Astrocyte (in vitro differentiated cells and primary cell): ENCODE data around the gene NME1. TPM values are rescaled to one million over a fixed set of nuclear protein-coding genes. Genes with fewer than 3 reads are reported as not detected.
A peak's percentile ranks its signal among the peaks of the same experiment; 100 is the strongest.

Experiments used
- DNase-seq: peaks from one replicate; pipeline ENCODE4 v3.0.0-alpha.2; 2010; ENCODE audit warnings: low read depth
- FAIRE-seq: peaks from 2 replicates; lab custom pipeline; 2011; peaks lifted over from hg19 to GRCh38; lab: Jason Lieb, UNC
- H2AFZ ChIP-seq: 2 replicates; pipeline ENCODE4 v1.6.0; 2012; ENCODE audit warnings: low read depth, low read length, inconsistent platforms
- H3K27ac ChIP-seq: 2 replicates; pipeline ENCODE4 v1.5.1; 2011; ENCODE audit warnings: low read depth, low read length, inconsistent platforms
- H3K27me3 ChIP-seq: 2 replicates; pipeline ENCODE4 v1.6.0; 2011; ENCODE audit warnings: low read length, inconsistent platforms; ENCODE audit not compliant: insufficient read depth
- H3K36me3 ChIP-seq: 2 replicates; pipeline ENCODE4 v1.5.1; 2011; ENCODE audit warnings: low read length, inconsistent platforms; ENCODE audit not compliant: insufficient read depth
- H3K4me1 ChIP-seq: 2 replicates; pipeline ENCODE4 v1.5.1; 2011; ENCODE audit warnings: low read length, inconsistent platforms; ENCODE audit not compliant: insufficient read depth
- H3K4me2 ChIP-seq: 2 replicates; pipeline ENCODE4 v1.6.0; 2012; ENCODE audit warnings: low read length, inconsistent platforms
- H3K4me3 ChIP-seq: 2 replicates; pipeline ENCODE4 v1.5.1; 2011; ENCODE audit warnings: low read depth, mild to moderate bottlenecking, low read length, inconsistent platforms; ENCODE audit not compliant: insufficient read depth
- H3K79me2 ChIP-seq: 2 replicates; pipeline ENCODE4 v1.6.0; 2012; ENCODE audit warnings: mild to moderate bottlenecking, low read length, inconsistent platforms; ENCODE audit not compliant: insufficient read depth
- H3K9ac ChIP-seq: 2 replicates; pipeline ENCODE4 v1.6.0; 2012; ENCODE audit warnings: mild to moderate bottlenecking, low read length, inconsistent platforms
- H3K9me3 ChIP-seq: 2 replicates; pipeline ENCODE4 v1.5.1; 2012; ENCODE audit warnings: low read depth, mild to moderate bottlenecking, low read length, inconsistent platforms; ENCODE audit not compliant: insufficient read depth
- H4K20me1 ChIP-seq: 2 replicates; pipeline ENCODE4 v1.6.0; 2012; ENCODE audit warnings: low read length, inconsistent platforms; ENCODE audit not compliant: insufficient read depth
- H3K27ac Mint-ChIP-seq: one replicate; pipeline ENCODE4 v1.8.0; 2021; ENCODE audit warnings: mild to moderate bottlenecking, mixed read lengths; ENCODE audit not compliant: unreplicated experiment
- H3K27me3 Mint-ChIP-seq: one replicate; pipeline ENCODE4 v1.8.0; 2021; ENCODE audit warnings: low read depth, mixed read lengths; ENCODE audit not compliant: unreplicated experiment
- H3K36me3 Mint-ChIP-seq: one replicate; pipeline ENCODE4 v1.8.0; 2021; ENCODE audit warnings: low read depth, mixed read lengths; ENCODE audit not compliant: unreplicated experiment
- H3K4me1 Mint-ChIP-seq: one replicate; pipeline ENCODE4 v1.8.0; 2021; ENCODE audit warnings: low read depth, mixed read lengths; ENCODE audit not compliant: unreplicated experiment
- H3K4me3 Mint-ChIP-seq: one replicate; pipeline ENCODE4 v1.8.0; 2021; ENCODE audit warnings: mild to moderate bottlenecking, moderate library complexity, mixed read lengths; ENCODE audit not compliant: unreplicated experiment
- H3K9me3 Mint-ChIP-seq: one replicate; pipeline ENCODE4 v1.8.0; 2021; ENCODE audit warnings: mild to moderate bottlenecking, mixed read lengths; ENCODE audit not compliant: unreplicated experiment
- CTCF ChIP-seq: IDR thresholded peaks from 2 replicates; pipeline ENCODE4 v1.5.1; 2011; ENCODE audit warnings: low read depth, mild to moderate bottlenecking, inconsistent platforms, low read length, moderate library complexity; ENCODE audit not compliant: insufficient read depth
- EZH2 ChIP-seq: IDR thresholded peaks from 2 replicates; pipeline ENCODE4 v1.6.1; 2012; ENCODE audit warnings: mild to moderate bottlenecking, low read length, inconsistent platforms; ENCODE audit not compliant: insufficient read depth
- total RNA-seq: library from RNA; stranded (reverse); gene quantifications from 2 replicates; pipeline ENCODE4 v1.2.1, GENCODE V29; 2021

Gene NME1
- total RNA-seq, 1 donor from 2014 or later = 236 TPM

- no peak for FAIRE-seq
- H3K4me3 Mint-ChIP-seq = peak overlapping the region; percentile 45
- H3K4me2 ChIP-seq = peak overlapping the region; percentile 97
Observed at GRCh38 chr17:51155416-51155815, 2.1 kb downstream of the NME1 start.

GRCh38 chr17:51159604-51160003, 6.2 kb downstream of the NME1 start:
- peaks cover 30% of the 10 kb centered on the region for H3K36me3 Mint-ChIP-seq
- TF ChIP-seq EZH2 (no peak), CTCF (no peak)
- no peak overlapping the region for H3K27ac ChIP-seq
- no peaks in the 10 kb centered on the region for H3K27me3 Mint-ChIP-seq
- no peaks in the 10 kb centered on the region for H3K9me3 Mint-ChIP-seq
- H3K4me3 Mint-ChIP-seq = no peak overlapping the region
- no peaks in the 10 kb centered on the region for H3K4me1 ChIP-seq
- no peaks in the 10 kb centered on the region for H3K27me3 ChIP-seq
- H3K4me2 ChIP-seq = no peak overlapping the region
- peaks cover 43% of the 10 kb centered on the region for H4K20me1 ChIP-seq
- H3K4me1 Mint-ChIP-seq = peaks cover 5% of the 10 kb centered on the region
- peaks cover 57% of the 10 kb centered on the region for H3K36me3 ChIP-seq
- no peak overlapping the region for H3K4me3 ChIP-seq
- peaks cover 55% of the 10 kb centered on the region for H3K79me2 ChIP-seq
- DNase-seq (no peak), FAIRE-seq (no peak)
- H3K9me3 ChIP-seq = no peaks in the 10 kb centered on the region
- no peak overlapping the region for H2AFZ ChIP-seq
- no peak overlapping the region for H3K9ac ChIP-seq
- H3K27ac Mint-ChIP-seq = no peak overlapping the region

More at GRCh38 chr17:51155416-51155815, 2.1 kb downstream of the NME1 start:
- DNase-seq = no peak
- H3K4me1 ChIP-seq = peaks cover 8% of the 10 kb centered on the region
- no peak overlapping the region for H2AFZ ChIP-seq
- H3K4me1 Mint-ChIP-seq = peaks cover 1% of the 10 kb centered on the region
- H3K9me3 Mint-ChIP-seq = no peaks in the 10 kb centered on the region
- H3K27me3 ChIP-seq = no peaks in the 10 kb centered on the region
- no peak overlapping the region for H3K27ac Mint-ChIP-seq
- H3K4me3 ChIP-seq = peak overlapping the region; percentile 95
- no peaks in the 10 kb centered on the region for H3K9me3 ChIP-seq
- H3K36me3 Mint-ChIP-seq = peaks cover 11% of the 10 kb centered on the region
- no peak for TF ChIP-seq CTCF
- no peak for TF ChIP-seq EZH2
- H3K79me2 ChIP-seq = peaks cover 67% of the 10 kb centered on the region
- peaks cover 39% of the 10 kb centered on the region for H3K36me3 ChIP-seq
- no peaks in the 10 kb centered on the region for H3K27me3 Mint-ChIP-seq
- H4K20me1 ChIP-seq = peaks cover 43% of the 10 kb centered on the region
- no peak overlapping the region for H3K9ac ChIP-seq
- H3K27ac ChIP-seq = no peak overlapping the region

- no peak overlapping the region for H3K4me2 ChIP-seq
- peak overlapping the region; percentile 27 for H3K4me3 Mint-ChIP-seq
- peaks cover 39% of the 10 kb centered on the region for H3K79me2 ChIP-seq
- H4K20me1 ChIP-seq = peaks cover 30% of the 10 kb centered on the region
- no peaks in the 10 kb centered on the region for H3K9me3 Mint-ChIP-seq
- peaks cover 11% of the 10 kb centered on the region for H3K4me1 ChIP-seq
- DNase-seq (no peak), FAIRE-seq (no peak)
- no peak overlapping the region for H2AFZ ChIP-seq
- no peak overlapping the region for H3K9ac ChIP-seq
- H3K27ac Mint-ChIP-seq = no peak overlapping the region
- H3K27me3 ChIP-seq = no peaks in the 10 kb centered on the region
- H3K4me3 ChIP-seq = no peak overlapping the region
- TF ChIP-seq EZH2 (no peak), CTCF (no peak)
- H3K9me3 ChIP-seq = no peaks in the 10 kb centered on the region
- H3K36me3 Mint-ChIP-seq = peaks cover 30% of the 10 kb centered on the region
- peaks cover 44% of the 10 kb centered on the region for H3K36me3 ChIP-seq
- H3K27me3 Mint-ChIP-seq = no peaks in the 10 kb centered on the region
- no peak overlapping the region for H3K27ac ChIP-seq
- H3K4me1 Mint-ChIP-seq = peaks cover 9% of the 10 kb centered on the region
Observed at GRCh38 chr17:51161541-51161940, 8.2 kb downstream of the NME1 start.
